Liver (tissue), 9 donors: ENCODE measurements around the gene LHFPL6. TPM values are rescaled to one million over a fixed set of nuclear protein-coding genes. Genes with fewer than 3 reads are reported as not detected.

ENCODE experiments used
- DNase-seq: peaks from one replicate; pipeline ENCODE4 v3.0.0-alpha.2; 2017; ENCODE audit warnings: low spot score
- H3K27ac ChIP-seq, 2 donors: one replicate each; pipeline ENCODE4 v1.7.0; 2013; ENCODE audit warnings: inconsistent platforms in 2 of 2, low read length in 2 of 2, control low read depth in 1 of 2, low read depth in 1 of 2, mild to moderate bottlenecking in 1 of 2
- H3K27me3 ChIP-seq, 4 donors: one replicate each; pipeline versions ENCODE4 v1.6.1 to v1.7.0; 2013; ENCODE audit warnings: low read length in 3 of 4, inconsistent platforms in 1 of 4, mild to moderate bottlenecking in 1 of 4, moderate library complexity in 1 of 4; ENCODE audit not compliant: control insufficient read depth in 4 of 4, insufficient read depth in 4 of 4
- H3K36me3 ChIP-seq, 4 donors: one replicate each; pipeline versions ENCODE4 v1.6.1 to v1.7.0; 2013; ENCODE audit warnings: low read length in 3 of 4, mild to moderate bottlenecking in 3 of 4, low read depth in 1 of 4, moderate library complexity in 1 of 4; ENCODE audit not compliant: control insufficient read depth in 4 of 4, insufficient read depth in 3 of 4
- H3K4me1 ChIP-seq, 4 donors: one replicate each; pipeline versions ENCODE4 v1.6.1 to v1.7.0; 2013; ENCODE audit warnings: low read length in 3 of 4, mild to moderate bottlenecking in 3 of 4, moderate library complexity in 1 of 4; ENCODE audit not compliant: control insufficient read depth in 4 of 4, insufficient read depth in 4 of 4
- H3K4me3 ChIP-seq, 3 donors: one replicate each; pipeline versions ENCODE4 v1.6.1 to v1.7.0; 2013; ENCODE audit warnings: low read length in 3 of 3, control low read depth in 1 of 3, low read depth in 1 of 3, mild to moderate bottlenecking in 1 of 3
- H3K9ac ChIP-seq, 2 donors: one replicate each; pipeline ENCODE4 v1.7.0; 2013; ENCODE audit warnings: low read length in 2 of 2, mild to moderate bottlenecking in 2 of 2, moderate library complexity in 2 of 2, control low read depth in 1 of 2, low read depth in 1 of 2
- H3K9me3 ChIP-seq, 4 donors: one replicate each; pipeline versions ENCODE4 v1.6.1 to v1.7.0; 2013; ENCODE audit warnings: low read length in 3 of 4; ENCODE audit not compliant: control insufficient read depth in 4 of 4
- EGR1 ChIP-seq, 2 donors: IDR thresholded peaks; 2 replicates each; pipeline ENCODE4 v1.6.1; 2016 to 2018; ENCODE audit warnings: antibody characterized with exemption in 2 of 2, low read depth in 2 of 2
- FOXA2 ChIP-seq: IDR thresholded peaks from 2 replicates; pipeline ENCODE4 v1.6.1; 2016; ENCODE audit warnings: antibody characterized with exemption
- RXRA ChIP-seq, 2 donors: IDR thresholded peaks; 2 replicates each; pipeline ENCODE4 v1.6.1; 2017 to 2018; ENCODE audit warnings: antibody characterized with exemption in 2 of 2, mild to moderate bottlenecking in 1 of 2
- TAF1 ChIP-seq: conservative IDR thresholded peaks from 2 replicates; pipeline ENCODE4 v1.6.1; 2016; ENCODE audit warnings: antibody characterized with exemption, mild to moderate bottlenecking
- YY1 ChIP-seq: IDR thresholded peaks from 2 replicates; pipeline ENCODE4 v1.6.1; 2016; ENCODE audit warnings: antibody characterized with exemption, mild to moderate bottlenecking
- WGBS: extraction: QIAGEN DNeasy Blood & Tissue Kit; methylation state at CpG from one replicate; pipeline ENCODE4 v1.1.7; 2013; 5-methylcytosine and 5-hydroxymethylcytosine counted together
- polyA plus RNA-seq, 2 donors: library from polyadenylated mRNA; stranded (reverse) in 1 of 2; unstranded in 1 of 2; fragments of 200-250 nt in 1 of 2; fragments of >200 nt in 1 of 2; fragmentation: Nextera tagmentation in 1 of 2; extraction: Ambion mirVana in 1 of 2; gene quantifications; one replicate each; pipeline versions ENCODE4 v1.2.1 to v1.2.3, GENCODE V29; 2013 to 2015
- total RNA-seq, 2 donors: library from RNA; depleted of rRNA; stranded (reverse); fragments of >200 nt; gene quantifications; one replicate each; pipeline ENCODE4 v1.2.3, GENCODE V29; 2014
- TF ChIP-seq, protein P1 (sequence below): IDR thresholded peaks from 2 replicates; pipeline ENCODE4 v1.6.1; 2016; ENCODE audit warnings: antibody characterized with exemption
- TF ChIP-seq, protein P2 (sequence below): IDR thresholded peaks from 2 replicates; pipeline ENCODE4 v1.6.1; 2016; ENCODE audit warnings: antibody characterized with exemption, mild to moderate bottlenecking
- TF ChIP-seq, protein P3 (sequence below): IDR thresholded peaks from 2 replicates; pipeline ENCODE4 v1.6.1; 2016; ENCODE audit warnings: antibody characterized with exemption
- donor health status: healthy.
- donor health status: healthy.
- donor health status: healthy.
- donor health status: healthy.
- donor health status: healthy.

The LHFPL6 gene
- total and polyA plus RNA-seq, 4 donors, result 2.6 to 8.3 (median 5.5) TPM

DNA sequence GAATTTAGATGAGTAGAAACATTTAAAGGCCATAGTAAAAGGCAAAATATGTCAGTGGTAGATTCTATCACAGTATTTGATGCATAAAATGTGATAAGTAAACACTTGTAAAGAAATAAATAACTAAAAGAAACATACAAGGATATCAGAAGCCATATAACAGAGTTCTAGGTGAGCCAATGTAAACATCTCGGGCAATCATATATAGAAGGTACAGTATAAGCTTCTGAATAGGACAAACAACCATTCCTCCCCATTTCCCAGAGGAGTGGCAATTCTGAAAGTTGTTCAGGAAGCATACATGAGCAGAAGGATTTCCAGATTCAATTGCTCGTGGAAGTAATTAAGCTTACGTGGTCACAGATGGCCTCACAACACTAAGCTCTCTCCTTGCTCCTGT, 267.3 kb downstream of the LHFPL6 start:
- Histone ChIP-seq H3K4me3 (no peak overlapping the region), H3K36me3 (no peaks in the 10 kb centered on the region)
- WGBS, result 73% methylated on average over 3 of the region's 3 CpGs

DNA sequence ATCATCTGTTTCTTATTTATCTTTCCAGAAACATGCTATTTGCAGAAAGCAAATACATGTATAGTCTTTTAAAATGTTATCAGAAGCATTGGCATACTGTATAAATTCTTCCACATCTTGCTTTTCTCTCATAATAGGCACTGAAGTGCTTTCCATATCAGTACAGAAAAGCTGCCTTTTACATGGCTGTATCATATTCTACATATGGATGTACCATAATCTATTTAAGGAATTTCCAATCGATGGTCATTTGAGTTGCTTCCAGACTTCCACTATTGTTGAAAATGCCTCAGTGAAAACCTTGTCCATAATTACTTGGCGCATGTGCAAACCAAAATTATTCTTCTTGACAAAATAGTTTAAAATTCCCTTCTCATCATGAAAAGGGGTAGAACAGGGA, 272.5 kb downstream of the LHFPL6 start:
- Histone ChIP-seq H3K4me1 (no peaks in the 10 kb centered on the region), H3K4me3 (no peak overlapping the region), H3K9me3 (no peaks in the 10 kb centered on the region), H3K27ac (no peak overlapping the region), H3K9ac (no peak overlapping the region), H3K27me3 (no peaks in the 10 kb centered on the region), H3K36me3 (no peaks in the 10 kb centered on the region)
- TF ChIP-seq EGR1 (IDR thresholded peaks at IDR 0.05; ENCODE audit: low read depth in 2 of 2) (no peak), TAF1 (no peak)
- WGBS, result 91% methylated on average over 2 of the region's 2 CpGs
- no peak for DNase-seq

More for the DNA sequence above, 267.3 kb downstream of the LHFPL6 start:
- Histone ChIP-seq H3K9me3 (no peaks in the 10 kb centered on the region), H3K9ac (no peak overlapping the region), H3K4me1 (no peaks in the 10 kb centered on the region), H3K27me3 (peaks cover 0 to 4% (median 0%) of the 10 kb centered on the region in 4 donors), H3K27ac (no peak overlapping the region)
- no peak for TF ChIP-seq FOXA2
- TF ChIP-seq, protein P1, sequence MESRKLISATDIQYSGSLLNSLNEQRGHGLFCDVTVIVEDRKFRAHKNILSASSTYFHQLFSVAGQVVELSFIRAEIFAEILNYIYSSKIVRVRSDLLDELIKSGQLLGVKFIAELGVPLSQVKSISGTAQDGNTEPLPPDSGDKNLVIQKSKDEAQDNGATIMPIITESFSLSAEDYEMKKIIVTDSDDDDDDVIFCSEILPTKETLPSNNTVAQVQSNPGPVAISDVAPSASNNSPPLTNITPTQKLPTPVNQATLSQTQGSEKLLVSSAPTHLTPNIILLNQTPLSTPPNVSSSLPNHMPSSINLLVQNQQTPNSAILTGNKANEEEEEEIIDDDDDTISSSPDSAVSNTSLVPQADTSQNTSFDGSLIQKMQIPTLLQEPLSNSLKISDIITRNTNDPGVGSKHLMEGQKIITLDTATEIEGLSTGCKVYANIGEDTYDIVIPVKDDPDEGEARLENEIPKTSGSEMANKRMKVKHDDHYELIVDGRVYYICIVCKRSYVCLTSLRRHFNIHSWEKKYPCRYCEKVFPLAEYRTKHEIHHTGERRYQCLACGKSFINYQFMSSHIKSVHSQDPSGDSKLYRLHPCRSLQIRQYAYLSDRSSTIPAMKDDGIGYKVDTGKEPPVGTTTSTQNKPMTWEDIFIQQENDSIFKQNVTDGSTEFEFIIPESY, result no peak
- no peak for DNase-seq

DNA sequence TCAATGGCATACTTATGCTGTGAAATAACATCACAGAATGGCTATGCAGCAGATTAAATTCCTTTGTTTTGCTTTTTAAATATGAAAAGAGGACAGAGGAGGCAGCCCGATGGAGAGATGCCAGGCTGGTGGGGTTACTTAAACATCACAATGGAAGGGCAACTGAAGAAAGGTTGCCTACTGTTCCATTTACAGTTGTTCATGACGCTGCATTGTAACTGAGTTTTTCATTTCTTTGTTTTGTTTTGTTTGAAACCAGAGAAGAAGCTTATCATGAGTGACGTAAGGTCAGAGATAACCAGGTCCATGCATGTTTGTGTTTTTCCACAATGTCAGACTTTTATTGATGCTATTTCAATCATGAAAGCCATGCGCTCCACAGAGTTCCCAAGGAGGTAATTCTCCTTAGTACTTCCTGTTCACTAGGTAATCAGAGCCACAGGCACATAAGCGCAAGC, 273.8 kb downstream of the LHFPL6 start:
- 57% methylated on average over 5 of the region's 5 CpGs for WGBS
- no peak for DNase-seq
- no peaks in the 10 kb centered on the region for H3K27me3 ChIP-seq

More for the DNA sequence above, 273.8 kb downstream of the LHFPL6 start:
- Histone ChIP-seq H3K36me3 (no peaks in the 10 kb centered on the region), H3K9ac (no peak overlapping the region), H3K9me3 (no peaks in the 10 kb centered on the region), H3K4me1 (no peaks in the 10 kb centered on the region), H3K27ac (no peak overlapping the region), H3K4me3 (no peak overlapping the region)
- TF ChIP-seq YY1 (no peak), RXRA (IDR thresholded peaks at IDR 0.05) (no peak)
- TF ChIP-seq, protein P2, sequence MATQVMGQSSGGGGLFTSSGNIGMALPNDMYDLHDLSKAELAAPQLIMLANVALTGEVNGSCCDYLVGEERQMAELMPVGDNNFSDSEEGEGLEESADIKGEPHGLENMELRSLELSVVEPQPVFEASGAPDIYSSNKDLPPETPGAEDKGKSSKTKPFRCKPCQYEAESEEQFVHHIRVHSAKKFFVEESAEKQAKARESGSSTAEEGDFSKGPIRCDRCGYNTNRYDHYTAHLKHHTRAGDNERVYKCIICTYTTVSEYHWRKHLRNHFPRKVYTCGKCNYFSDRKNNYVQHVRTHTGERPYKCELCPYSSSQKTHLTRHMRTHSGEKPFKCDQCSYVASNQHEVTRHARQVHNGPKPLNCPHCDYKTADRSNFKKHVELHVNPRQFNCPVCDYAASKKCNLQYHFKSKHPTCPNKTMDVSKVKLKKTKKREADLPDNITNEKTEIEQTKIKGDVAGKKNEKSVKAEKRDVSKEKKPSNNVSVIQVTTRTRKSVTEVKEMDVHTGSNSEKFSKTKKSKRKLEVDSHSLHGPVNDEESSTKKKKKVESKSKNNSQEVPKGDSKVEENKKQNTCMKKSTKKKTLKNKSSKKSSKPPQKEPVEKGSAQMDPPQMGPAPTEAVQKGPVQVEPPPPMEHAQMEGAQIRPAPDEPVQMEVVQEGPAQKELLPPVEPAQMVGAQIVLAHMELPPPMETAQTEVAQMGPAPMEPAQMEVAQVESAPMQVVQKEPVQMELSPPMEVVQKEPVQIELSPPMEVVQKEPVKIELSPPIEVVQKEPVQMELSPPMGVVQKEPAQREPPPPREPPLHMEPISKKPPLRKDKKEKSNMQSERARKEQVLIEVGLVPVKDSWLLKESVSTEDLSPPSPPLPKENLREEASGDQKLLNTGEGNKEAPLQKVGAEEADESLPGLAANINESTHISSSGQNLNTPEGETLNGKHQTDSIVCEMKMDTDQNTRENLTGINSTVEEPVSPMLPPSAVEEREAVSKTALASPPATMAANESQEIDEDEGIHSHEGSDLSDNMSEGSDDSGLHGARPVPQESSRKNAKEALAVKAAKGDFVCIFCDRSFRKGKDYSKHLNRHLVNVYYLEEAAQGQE, result no peak
- TF ChIP-seq, protein P1, result no peak
- TF ChIP-seq, protein P3, sequence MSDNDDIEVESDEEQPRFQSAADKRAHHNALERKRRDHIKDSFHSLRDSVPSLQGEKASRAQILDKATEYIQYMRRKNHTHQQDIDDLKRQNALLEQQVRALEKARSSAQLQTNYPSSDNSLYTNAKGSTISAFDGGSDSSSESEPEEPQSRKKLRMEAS, result no peak
